GM12878 (cell line): ENCODE data around the gene FIG4.

Source experiments
- CHD2 ChIP-seq: IDR thresholded peaks from 2 replicates; pipeline ENCODE4 v1.6.1; 2011; ENCODE audit warnings: low read depth, low read length, improper control_type of control experiment, borderline replicate concordance
- CTCF ChIP-seq, 3 experiments: IDR thresholded peaks in 2 of 3; conservative IDR thresholded peaks in 1 of 3; 2 replicates each; pipeline ENCODE4 v1.5.1; 2011; ENCODE audit warnings: low read depth in 3 of 3, low read length in 3 of 3, mild to moderate bottlenecking in 3 of 3, control low read depth in 2 of 3, moderate library complexity in 2 of 3, inconsistent platforms in 1 of 3, mixed read lengths in 1 of 3; ENCODE audit not compliant: control insufficient read depth in 2 of 3, insufficient read depth in 1 of 3; ENCODE audit errors: extremely low read depth in 1 of 3
- DPF2 ChIP-seq: fragments of 450-650 bp; IDR thresholded peaks from 2 replicates; pipeline ENCODE4 v1.6.1; 2017; ENCODE audit warnings: mild to moderate bottlenecking
- EGR1 ChIP-seq, 2 experiments: IDR thresholded peaks; 1 replicate in 1 of 2; 2 replicates in 1 of 2; pipeline ENCODE4 v1.6.1; 2011 to 2012; ENCODE audit warnings: low read depth in 2 of 2, low read length in 2 of 2, borderline replicate concordance in 1 of 2, mild to moderate bottlenecking in 1 of 2, moderate library complexity in 1 of 2
- FOS ChIP-seq: IDR thresholded peaks from 3 replicates; pipeline ENCODE4 v1.6.1; 2011; ENCODE audit warnings: borderline replicate concordance; ENCODE audit not compliant: insufficient read length; ENCODE audit errors: extremely low read depth
- FOXM1 ChIP-seq: IDR thresholded peaks from 2 replicates; pipeline ENCODE4 v1.6.1; 2012; ENCODE audit warnings: low read depth, mild to moderate bottlenecking, inconsistent platforms, low read length, moderate library complexity
- HDAC6 ChIP-seq: fragments of 200-600 bp; sonication (generic); IDR thresholded peaks from one replicate; pipeline ENCODE4 v1.8.0; 2017; ENCODE audit warnings: antibody characterized with exemption; ENCODE audit not compliant: unreplicated experiment
- PML ChIP-seq: IDR thresholded peaks from 2 replicates; pipeline ENCODE4 v1.6.1; 2012; ENCODE audit warnings: low read length, inconsistent platforms
- POLR2A ChIP-seq: IDR thresholded peaks from 2 replicates; pipeline ENCODE4 v1.6.1; 2011; ENCODE audit warnings: low read depth, mild to moderate bottlenecking, low read length
- SMC3 ChIP-seq: IDR thresholded peaks from 2 replicates; pipeline ENCODE4 v1.6.1; 2011; ENCODE audit warnings: low read length, improper control_type of control experiment, borderline replicate concordance

- TF ChIP-seq FOXM1: no peak
- TF ChIP-seq FOS: no peak
- no peak for TF ChIP-seq HDAC6
- TF ChIP-seq CTCF (IDR thresholded peaks at IDR 0.05 in 2 of 3, conservative IDR thresholded peaks at IDR 0.05 in 1 of 3; ENCODE audit: control insufficient read depth in 2 of 3, extremely low read depth in 1 of 3, insufficient read depth in 1 of 3, low read depth in 3 of 3, low read length in 3 of 3): no peak
- no peak for TF ChIP-seq PML
- TF ChIP-seq SMC3: no peak
- TF ChIP-seq DPF2: no peak
- no peak for TF ChIP-seq POLR2A
- TF ChIP-seq CHD2: no peak
- TF ChIP-seq EGR1 (IDR thresholded peaks at IDR 0.05; ENCODE audit: borderline replicate concordance in 1 of 2, low read depth in 2 of 2, low read length in 2 of 2): no peak
Observed at GRCh38 chr6:109782491-109782999, 91.4 kb downstream of the FIG4 start.
